H1 (cell line): ENCODE measurements around the gene ZNF175. TPM values are rescaled to one million over a fixed set of nuclear protein-coding genes. Genes with fewer than 3 reads are reported as not detected.

Experiments used
- CTCF ChIA-PET: fragments of 300-600 bp; sonication (Branson Sonifier 250); formaldehyde crosslinking; loops from one replicate; lab custom pipeline; 2021; ENCODE audit not compliant: partially characterized antibody; lab: Charles Lee
- POLR2A ChIA-PET: fragments of 300-600 bp; sonication (Branson Sonifier 250); formaldehyde crosslinking; loops from one replicate; lab custom pipeline; 2021; ENCODE audit warnings: inconsistent platforms; ENCODE audit not compliant: partially characterized antibody; lab: Charles Lee
- DNase-seq, 2 experiments: peaks; one replicate each; pipeline versions ENCODE4 v3.0.0 to v3.0.0-alpha.2; 2010 to 2022; ENCODE audit warnings: low spot score in 2 of 2, low read depth in 1 of 2, mixed read lengths in 1 of 2
- FAIRE-seq: peaks from 2 replicates; lab custom pipeline; 2011; peaks lifted over from hg19 to GRCh38; lab: Jason Lieb, UNC
- H2AFZ ChIP-seq: 2 replicates; pipeline ENCODE4 v1.8.1; 2012; ENCODE audit warnings: low read length, inconsistent platforms
- H2AK5ac ChIP-seq: 2 replicates; pipeline ENCODE4 v1.6.1; 2013; ENCODE audit warnings: low read depth, low read length
- H2BK120ac ChIP-seq: replicated peaks from 2 replicates; pipeline ENCODE3; 2013; ENCODE audit warnings: low read depth, low read length, inconsistent platforms
- H2BK12ac ChIP-seq: 2 replicates; pipeline ENCODE4 v1.6.1; 2013; ENCODE audit warnings: low read depth, low read length
- H2BK15ac ChIP-seq: 2 replicates; pipeline ENCODE4 v1.6.1; 2013; ENCODE audit warnings: low read length
- H2BK20ac ChIP-seq: 2 replicates; pipeline ENCODE4 v1.6.1; 2013; ENCODE audit warnings: low read length
- H2BK5ac ChIP-seq: 2 replicates; pipeline ENCODE4 v1.6.1; 2013; ENCODE audit warnings: low read depth, low read length
- H3K14ac ChIP-seq: 2 replicates; pipeline ENCODE4 v1.6.1; 2013; ENCODE audit warnings: inconsistent platforms; ENCODE audit not compliant: insufficient read length
- H3K18ac ChIP-seq: 2 replicates; pipeline ENCODE4 v1.6.1; 2013; ENCODE audit warnings: low read length; ENCODE audit errors: extremely low read depth
- H3K23ac ChIP-seq: 2 replicates; pipeline ENCODE4 v1.6.1; 2013; ENCODE audit warnings: inconsistent platforms; ENCODE audit not compliant: insufficient read length
- H3K23me2 ChIP-seq: 2 replicates; pipeline ENCODE4 v1.6.1; 2013; ENCODE audit warnings: low read depth, low read length
- H3K27ac ChIP-seq: 2 replicates; pipeline ENCODE4 v1.6.1; 2011; ENCODE audit warnings: low read depth, low read length, inconsistent platforms
- H3K27me3 ChIP-seq, 4 experiments: replicated peaks in 1 of 4; 1 replicate in 1 of 4; 2 replicates in 3 of 4; pipeline versions ENCODE4 v1.6.1 to v1.8.1; 2011 to 2013; ENCODE audit warnings: low read length in 3 of 4, mild to moderate bottlenecking in 3 of 4, inconsistent platforms in 2 of 4, mixed read lengths in 2 of 4, moderate library complexity in 1 of 4; ENCODE audit not compliant: control insufficient read depth in 3 of 4, insufficient read depth in 3 of 4; ENCODE audit errors: extremely low read depth in 1 of 4
- H3K36me3 ChIP-seq, 4 experiments: 2 replicates each; pipeline versions ENCODE4 v1.6.1 to v1.8.1; 2011 to 2013; ENCODE audit warnings: mild to moderate bottlenecking in 4 of 4, low read length in 3 of 4, moderate library complexity in 2 of 4, control low read depth in 1 of 4, inconsistent platforms in 1 of 4; ENCODE audit not compliant: insufficient read depth in 4 of 4, control insufficient read depth in 2 of 4
- H3K4ac ChIP-seq: replicated peaks from 2 replicates; pipeline ENCODE3; 2013; ENCODE audit warnings: low read length, low read depth, mixed read lengths, inconsistent platforms; ENCODE audit not compliant: insufficient read length
- H3K4me1 ChIP-seq, 4 experiments: replicated peaks in 1 of 4; 1 replicate in 1 of 4; 2 replicates in 3 of 4; pipeline versions ENCODE4 v1.6.1 to v1.8.1; 2011 to 2013; ENCODE audit warnings: low read length in 3 of 4, inconsistent platforms in 2 of 4, mixed read lengths in 1 of 4; ENCODE audit not compliant: insufficient read depth in 4 of 4, control insufficient read depth in 3 of 4
- H3K4me2 ChIP-seq, 2 experiments: 2 replicates each; pipeline versions ENCODE4 v1.6.1 to v1.8.1; 2011 to 2013; ENCODE audit warnings: low read depth in 2 of 2, low read length in 2 of 2, control low read depth in 1 of 2, inconsistent platforms in 1 of 2, mild to moderate bottlenecking in 1 of 2; ENCODE audit not compliant: insufficient read depth in 1 of 2
- H3K4me3 ChIP-seq, 4 experiments: fragments of 200-600, 300-600 bp in 1 of 4; sonication (generic), shearing (Covaris generic), sonication (Bioruptor Twin) in 1 of 4; 2 replicates each; pipeline versions ENCODE4 v1.5.1 to v1.8.1; 2011 to 2016; ENCODE audit warnings: low read length in 4 of 4, low read depth in 3 of 4, control low read depth in 2 of 4, inconsistent platforms in 2 of 4, mild to moderate bottlenecking in 2 of 4, mixed read lengths in 1 of 4, moderate library complexity in 1 of 4; ENCODE audit not compliant: insufficient read depth in 2 of 4; ENCODE audit errors: extremely low read depth in 1 of 4
- H3K56ac ChIP-seq: replicated peaks from 2 replicates; pipeline ENCODE3; 2013; ENCODE audit warnings: low read depth, mild to moderate bottlenecking, mixed read lengths, low read length, inconsistent platforms; ENCODE audit not compliant: insufficient read length
- H3K79me1 ChIP-seq: 2 replicates; pipeline ENCODE4 v1.6.1; 2013; ENCODE audit warnings: low read depth, low read length, control low read depth
- H3K79me2 ChIP-seq, 2 experiments: 2 replicates each; pipeline versions ENCODE4 v1.6.1 to v1.8.1; 2012 to 2013; ENCODE audit warnings: low read length in 2 of 2, mild to moderate bottlenecking in 2 of 2, inconsistent platforms in 1 of 2; ENCODE audit not compliant: insufficient read depth in 2 of 2, control insufficient read depth in 1 of 2
- H3K9ac ChIP-seq, 4 experiments: replicated peaks in 1 of 4; 1 replicate in 1 of 4; 2 replicates in 3 of 4; pipeline versions ENCODE4 v1.6.1 to v1.8.1; 2011 to 2013; ENCODE audit warnings: low read depth in 3 of 4, low read length in 3 of 4, control low read depth in 2 of 4, mild to moderate bottlenecking in 2 of 4, moderate library complexity in 2 of 4, inconsistent platforms in 1 of 4; ENCODE audit errors: extremely low read depth in 1 of 4
- H3K9me3 ChIP-seq, 2 experiments: 2 replicates each; pipeline versions ENCODE4 v1.6.1 to v1.8.1; 2012 to 2013; ENCODE audit warnings: mild to moderate bottlenecking in 2 of 2, moderate library complexity in 2 of 2, control low read depth in 1 of 2, inconsistent platforms in 1 of 2, low read depth in 1 of 2, low read length in 1 of 2, mixed read lengths in 1 of 2; ENCODE audit not compliant: insufficient read depth in 2 of 2
- H4K20me1 ChIP-seq, 2 experiments: replicated peaks in 1 of 2; 2 replicates each; pipeline versions ENCODE3 to v1.8.1; 2011 to 2013; ENCODE audit warnings: inconsistent platforms in 2 of 2, low read length in 2 of 2, mild to moderate bottlenecking in 1 of 2; ENCODE audit not compliant: insufficient read depth in 2 of 2, control insufficient read depth in 1 of 2
- H4K5ac ChIP-seq: 2 replicates; pipeline ENCODE4 v1.6.1; 2013; ENCODE audit warnings: low read length, low read depth, mixed read lengths, inconsistent platforms; ENCODE audit not compliant: insufficient read length
- H4K8ac ChIP-seq: 2 replicates; pipeline ENCODE4 v1.8.0; 2013; ENCODE audit warnings: mild to moderate bottlenecking, moderate library complexity, low read length, inconsistent platforms; ENCODE audit not compliant: insufficient read depth; ENCODE audit errors: extremely low read depth
- H4K91ac ChIP-seq: replicated peaks from 2 replicates; pipeline ENCODE3; 2013; ENCODE audit warnings: low read length, mixed read lengths, inconsistent platforms; ENCODE audit not compliant: insufficient read length
- ASH2L ChIP-seq: fragments of 200-600, 300-600 bp; sonication (generic); IDR thresholded peaks from one replicate; pipeline ENCODE4 v1.7.1; 2017; ENCODE audit warnings: low read length
- BACH1 ChIP-seq: IDR thresholded peaks from 2 replicates; pipeline ENCODE4 v1.6.1; 2012; ENCODE audit warnings: low read length, improper control_type of control experiment
- BRCA1 ChIP-seq: IDR thresholded peaks from 2 replicates; pipeline ENCODE4 v1.6.1; 2012; ENCODE audit warnings: low read depth, low read length, improper control_type of control experiment
- CEBPB ChIP-seq: IDR thresholded peaks from 2 replicates; pipeline ENCODE4 v1.6.1; 2012; ENCODE audit warnings: low read depth, low read length
- EZH2 ChIP-seq: fragments of 200-600 bp; sonication (generic); IDR thresholded peaks from 2 replicates; pipeline ENCODE4 v1.7.1; 2012; ENCODE audit warnings: low read depth, mild to moderate bottlenecking, moderate library complexity, low read length, inconsistent platforms; ENCODE audit not compliant: severe bottlenecking
- FOSL1 ChIP-seq: IDR thresholded peaks from 2 replicates; pipeline ENCODE4 v1.6.1; 2011; ENCODE audit warnings: mild to moderate bottlenecking, low read depth, low read length, moderate library complexity; ENCODE audit not compliant: insufficient read depth
- SAP30 ChIP-seq: fragments of 300-600 bp; sonication (generic); IDR thresholded peaks from 2 replicates; pipeline ENCODE4 v1.7.1; 2012; ENCODE audit warnings: low read length, moderate library complexity, mild to moderate bottlenecking, inconsistent platforms; ENCODE audit not compliant: insufficient read depth, insufficient replicate concordance
- SUZ12 ChIP-seq: fragments of 200-600 bp; sonication (generic); IDR thresholded peaks from 2 replicates; pipeline ENCODE4 v1.6.1; 2012; ENCODE audit warnings: mild to moderate bottlenecking, inconsistent platforms, low read length, moderate library complexity, mixed read lengths
- TBP ChIP-seq: IDR thresholded peaks from 2 replicates; pipeline ENCODE4 v1.6.1; 2011; ENCODE audit warnings: low read depth, low read length, improper control_type of control experiment
- WGBS, 2 experiments: shearing (Covaris generic) in 1 of 2; methylation state at CpG; one replicate each; pipeline versions ENCODE4 v1.1.6 to v1.1.7; 2013 to 2015; ENCODE audit warnings: low lambda C conversion rate in 2 of 2, mixed read lengths in 2 of 2, inconsistent platforms in 1 of 2, low coverage in 1 of 2, missing lambda C conversion rate in 1 of 2; ENCODE audit not compliant: insufficient replicate concordance in 2 of 2, insufficient coverage in 1 of 2, insufficient read length in 1 of 2; ENCODE audit errors: extremely low coverage in 1 of 2, missing lambda C conversion rate in 1 of 2; 5-methylcytosine and 5-hydroxymethylcytosine counted together
- polyA plus RNA-seq, 7 experiments: library from polyadenylated mRNA; depleted of rRNA in 3 of 7; stranded (reverse) in 5 of 7; unstranded in 2 of 7; fragments of >200 nt in 5 of 7; fragments of 200-250 nt in 2 of 7; gene quantifications; 1 replicate in 5 of 7; 2 replicates in 1 of 7; 4 replicates in 1 of 7; pipeline versions ENCODE4 v1.2.1 to v1.2.3, GENCODE V29; 2011 to 2013; ENCODE audit warnings: missing spikeins in 2 of 7, mixed read lengths in 2 of 7
- total RNA-seq: library from RNA; stranded (reverse); fragmentation: NEBNext Ultra II Directional; extraction: Animal tissue kit (Norgen Biotek cat#: 25700); gene quantifications from 2 replicates; pipeline ENCODE4 v1.2.1, GENCODE V29; 2021
- TF ChIP-seq, protein P1 (sequence below): IDR thresholded peaks from 2 replicates; pipeline ENCODE4 v1.6.1; 2011; ENCODE audit warnings: low read depth, mild to moderate bottlenecking, low read length; ENCODE audit not compliant: insufficient read depth

The ZNF175 gene
- total and polyA plus RNA-seq, 2 of the 8 experiments (the other 6 are each of a cell fraction or from before 2014, with no cell fraction given) = 1.7 to 11.1 TPM

DNA sequence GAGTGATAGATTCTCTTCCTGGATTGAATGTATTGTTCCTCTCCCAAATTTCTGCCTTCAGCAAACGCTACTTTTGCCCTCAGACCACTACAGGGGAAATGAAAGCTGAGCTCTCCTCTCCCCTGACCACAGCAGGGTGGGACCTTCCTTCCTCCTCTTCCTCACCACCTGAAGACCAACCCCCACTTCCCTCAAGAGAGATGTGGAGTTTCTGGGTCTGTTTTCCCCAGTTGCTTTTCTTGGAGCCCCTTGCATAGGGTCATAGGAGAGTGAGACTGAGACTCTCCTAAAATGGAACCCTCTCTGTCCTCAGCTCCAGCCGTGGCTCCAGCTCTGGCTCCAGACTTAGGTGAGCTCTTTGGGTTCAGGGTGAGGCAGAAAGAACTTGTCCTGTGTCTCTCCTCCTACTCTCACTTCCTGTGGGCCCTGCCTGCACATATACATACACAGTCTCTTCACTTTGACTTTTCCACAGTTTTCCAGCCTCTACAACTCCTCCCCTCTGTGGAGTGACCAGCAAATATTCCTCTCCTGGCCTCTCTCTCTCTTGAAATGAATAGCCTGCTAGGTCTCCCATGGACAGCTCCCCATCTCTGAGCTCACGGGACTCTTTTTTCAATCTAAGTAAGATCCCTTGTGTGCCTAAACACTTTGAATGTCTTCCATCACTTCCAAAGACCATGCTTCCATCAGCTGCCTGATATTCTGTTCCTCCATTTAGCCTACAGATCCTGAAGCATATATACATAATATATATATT lies 19.2 kb upstream of the ZNF175 start:
- H2BK15ac ChIP-seq = no peak overlapping the region
- no peak overlapping the region for H4K91ac ChIP-seq
- no peaks in the 10 kb centered on the region for H3K79me2 ChIP-seq
- no peak for TF ChIP-seq BACH1
- TF ChIP-seq CEBPB = no peak
- no peak for TF ChIP-seq SAP30
- TF ChIP-seq, protein P1, sequence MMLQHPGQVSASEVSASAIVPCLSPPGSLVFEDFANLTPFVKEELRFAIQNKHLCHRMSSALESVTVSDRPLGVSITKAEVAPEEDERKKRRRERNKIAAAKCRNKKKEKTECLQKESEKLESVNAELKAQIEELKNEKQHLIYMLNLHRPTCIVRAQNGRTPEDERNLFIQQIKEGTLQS = no peak
- no peak for TF ChIP-seq FOSL1
- TF ChIP-seq BRCA1 = no peak
- no peak for TF ChIP-seq ASH2L
- TF ChIP-seq SUZ12 = no peak
- TF ChIP-seq EZH2 = no peak
- TF ChIP-seq TBP = no peak
- H4K8ac ChIP-seq = no peak overlapping the region
- WGBS, 2 experiments = 74% methylated on average over 3 of the region's 3 CpGs; no CpG with 5 or more reads in 1 of the 2 experiments
- H2AK5ac ChIP-seq = no peak overlapping the region
- H4K20me1 ChIP-seq = no peaks in the 10 kb centered on the region
- no peak overlapping the region for H3K9ac ChIP-seq
- no peaks in the 10 kb centered on the region for H3K27me3 ChIP-seq
- H3K79me1 ChIP-seq = no peaks in the 10 kb centered on the region
- no peak overlapping the region for H2BK12ac ChIP-seq
- no peak overlapping the region for H3K23ac ChIP-seq
- H3K27ac ChIP-seq = no peak overlapping the region
- H3K56ac ChIP-seq = no peak overlapping the region
- H3K4me2 ChIP-seq = no peak overlapping the region
- POLR2A ChIA-PET = no interaction called here
- H3K4me1 ChIP-seq = no peaks in the 10 kb centered on the region
- H3K36me3 ChIP-seq = no peaks in the 10 kb centered on the region
- CTCF ChIA-PET = interaction anchor here (1.4 kb wide), 2 partner anchors 37 kb away, joined by 4 read pairs; no protein-coding TSS in a partner anchor
- no peak for DNase-seq
- no peak overlapping the region for H2BK5ac ChIP-seq
- H2BK20ac ChIP-seq = no peak overlapping the region
- H2AFZ ChIP-seq = no peak overlapping the region
- peaks cover 4% of the 10 kb centered on the region; the same call in 1 of the 2 replicates for H3K23me2 ChIP-seq
- H3K9me3 ChIP-seq = peaks cover 14 to 29% of the 10 kb centered on the region in 2 experiments; a peak in 3 of 4 replicates
- H4K5ac ChIP-seq = no peak overlapping the region
- H3K4ac ChIP-seq = no peak overlapping the region
- H2BK120ac ChIP-seq = no peak overlapping the region
- FAIRE-seq = no peak
- no peak overlapping the region for H3K18ac ChIP-seq
- no peak overlapping the region for H3K14ac ChIP-seq
- no peak overlapping the region for H3K4me3 ChIP-seq
